ENCODE data around the gene GATA2. TPM values are rescaled to one million over a fixed set of nuclear protein-coding genes. Genes with fewer than 3 reads are reported as not detected.
A peak's percentile ranks its signal among the peaks of the same experiment; 100 is the strongest.

The GATA2 gene
- total and polyA plus RNA-seq, 2 of the 13 experiments (the other 11 are each of a cell fraction or from before 2014, with no cell fraction given), result 3.5 to 6.2 TPM

GRCh38 chr3:128458746-128459460, 34.1 kb downstream of the GATA2 start:
- no peak overlapping the region for H3K27ac ChIP-seq (ENCODE audit: extremely low read length, insufficient read depth, low read length)
- ATAC-seq (no peak), DNase-seq (ENCODE audit: low spot score) (no peak), FAIRE-seq (no peak)
- no peaks in the 10 kb centered on the region for H3K9me3 ChIP-seq (ENCODE audit: low read length)
- H3K4me1 ChIP-seq (ENCODE audit: insufficient read depth, low read length), result peaks cover 10% of the 10 kb centered on the region
- in situ Hi-C loops (cut with HindIII; ENCODE audit: extremely low pct_ligation_motif_present, low pct_unique_long_range_greater_than_20kb) (no loop called here), intact Hi-C loops (cut with micrococcal nuclease; ENCODE audit: unreplicated experiment) (no loop called here)
- no peaks in the 10 kb centered on the region for H4K20me1 ChIP-seq (ENCODE audit: insufficient read depth, low read length)
- H3K36me3 ChIP-seq (replicated peaks in 1 of 2; ENCODE audit: control insufficient read depth in 1 of 2, insufficient read depth in 2 of 2, low read length in 2 of 2), result no peaks in the 10 kb centered on the region
- no peak overlapping the region for H3K4me3 ChIP-seq (replicated peaks in 1 of 3; ENCODE audit: insufficient read depth in 1 of 3, low read depth in 2 of 3, low read length in 3 of 3)
- WGBS (ENCODE audit: low lambda C conversion rate), result 32% methylated on average over 9 of the region's 18 CpGs
- BruUV-seq (replicated peaks), result no TSS peak
- no peak overlapping the region for H3K4me2 ChIP-seq (ENCODE audit: low read depth, low read length)
- no peaks in the 10 kb centered on the region for H3K79me2 ChIP-seq (ENCODE audit: insufficient read depth, low read length)
- no peak overlapping the region for H3K9ac ChIP-seq (ENCODE audit: insufficient read depth, low read depth, low read length)
- H2AFZ ChIP-seq (ENCODE audit: low read length), result no peak overlapping the region
- 0 out of 2 replicates have a peak, but pooled peaks have one; percentile 1 for TF ChIP-seq ZFP91 (CRISPR knock-in tag; IDR thresholded peaks at IDR 0.05; ENCODE audit: borderline replicate concordance)
- no peak for TF ChIP-seq ZBTB7A (CRISPR knock-in tag; IDR thresholded peaks at IDR 0.05)
- no peak for TF ChIP-seq LRRFIP1 (CRISPR knock-in tag; conservative IDR thresholded peaks at IDR 0.05)
- ChIA-PET CTCF (ENCODE audit: low intra/inter-chr PET ratio, low total read pairs) (no interaction called here), POLR2A (no interaction called here)
- peaks cover 19 to 89% of the 10 kb centered on the region in 2 experiments for H3K27me3 ChIP-seq (ENCODE audit: control insufficient read depth in 1 of 2, insufficient read depth in 2 of 2, low read length in 2 of 2)
